Spleen (tissue), 11 donors: ENCODE results near the gene ADAMTS20. TPM values are rescaled to one million over a fixed set of nuclear protein-coding genes. Genes with fewer than 3 reads are reported as not detected.
"Not testable (repeated sequence)": the region's sequence is repeated elsewhere in the genome, so short reads cannot be mapped to it uniquely, and the experiment has no call there.

Source experiments
- DNase-seq: peaks from one replicate; pipeline ENCODE4 v3.0.0-alpha.2; 2020
- H3K27ac ChIP-seq, 8 donors: fragments of 200-600 bp; sonication (generic) in 7 of 8; 1 replicate in 4 of 8; 2 replicates in 4 of 8; pipeline versions ENCODE4 v1.5.0 to v1.8.0; 2016 to 2021; ENCODE audit warnings: inconsistent platforms in 4 of 8, mild to moderate bottlenecking in 4 of 8, moderate library complexity in 1 of 8
- H3K27me3 ChIP-seq, 7 donors: fragments of 200-600 bp; sonication (generic) in 6 of 7; replicated peaks in 1 of 7; 1 replicate in 4 of 7; 2 replicates in 3 of 7; pipeline versions ENCODE4 v1.5.0 to v1.8.0; 2016 to 2021; ENCODE audit warnings: inconsistent platforms in 3 of 7, mild to moderate bottlenecking in 1 of 7
- H3K36me3 ChIP-seq, 6 donors: fragments of 200-600 bp; sonication (generic) in 5 of 6; 1 replicate in 4 of 6; 2 replicates in 2 of 6; pipeline versions ENCODE4 v1.5.0 to v1.8.0; 2016 to 2021; ENCODE audit warnings: inconsistent platforms in 2 of 6
- H3K4me1 ChIP-seq, 6 donors: fragments of 200-600 bp; sonication (generic) in 5 of 6; 1 replicate in 3 of 6; 2 replicates in 3 of 6; pipeline versions ENCODE4 v1.5.0 to v1.8.0; 2016 to 2021; ENCODE audit warnings: inconsistent platforms in 3 of 6
- H3K4me3 ChIP-seq, 8 donors: fragments of 200-600 bp; sonication (generic) in 7 of 8; 1 replicate in 4 of 8; 2 replicates in 4 of 8; pipeline versions ENCODE4 v1.5.0 to v1.8.0; 2016 to 2021; ENCODE audit warnings: inconsistent platforms in 4 of 8, mild to moderate bottlenecking in 4 of 8, moderate library complexity in 2 of 8
- H3K9me3 ChIP-seq, 8 donors: fragments of 200-600 bp; sonication (generic) in 7 of 8; 1 replicate in 4 of 8; 2 replicates in 4 of 8; pipeline versions ENCODE4 v1.5.0 to v1.8.0; 2016 to 2021; ENCODE audit warnings: inconsistent platforms in 4 of 8
- POLR2A ChIP-seq, 3 donors: fragments of 450-650 bp; IDR thresholded peaks; one replicate each; pipeline ENCODE4 v1.5.1; 2017; ENCODE audit warnings: antibody characterized with exemption in 3 of 3, mild to moderate bottlenecking in 1 of 3
- POLR2AphosphoS5 ChIP-seq, 3 donors: sonication (generic); formaldehyde crosslinking; IDR thresholded peaks; one replicate each; pipeline ENCODE4 v1.5.1; 2017; ENCODE audit warnings: antibody characterized with exemption in 3 of 3
- WGBS, 5 donors: extraction: QIAGEN DNeasy Blood & Tissue Kit in 3 of 5; methylation state at CpG; one replicate each; pipeline versions ENCODE4 v1.1.5 to v1.1.7; 2013 to 2018; 5-methylcytosine and 5-hydroxymethylcytosine counted together
- intact Hi-C: fragments of 100-400 bp; cut with DNase I; formaldehyde crosslinking; loops from one replicate; pipeline ENCODE4 v1.15.0; 2023; ENCODE audit warnings: low total_unique reads
- polyA plus RNA-seq, 3 donors: library from polyadenylated mRNA; stranded (reverse); fragments of 200-250 nt; gene quantifications; one replicate each; pipeline ENCODE4 v1.2.1, GENCODE V29; 2013
- total RNA-seq, 7 donors: library from RNA; depleted of rRNA in 3 of 7; stranded (reverse); fragments of >200 nt in 3 of 7; fragmentation: NEBNext Ultra II Directional in 4 of 7; extraction: Animal tissue kit (Norgen Biotek cat#: 25700) in 4 of 7; gene quantifications; one replicate each; pipeline versions ENCODE4 v1.1.0 to v1.2.1, GENCODE V29; 2016 to 2021
- TF ChIP-seq, protein P1 (sequence below), 11 experiments: fragments of 200-600 bp in 7 of 11; fragments of 450-650 bp in 4 of 11; sonication (generic) in 4 of 11; IDR thresholded peaks in 8 of 11; conservative IDR thresholded peaks in 3 of 11; 1 replicate in 7 of 11; 2 replicates in 4 of 11; pipeline versions ENCODE4 v1.4.0 to v1.8.0; 2016 to 2021; ENCODE audit warnings: antibody characterized with exemption in 11 of 11, inconsistent platforms in 4 of 11, mild to moderate bottlenecking in 1 of 11
- donor health status: healthy with polysubstance abuse.
- donor health status: DM: no; HTN: no; CAD: no; lungs with moderate emphysema.
- donor health status: DM: no; HTN: no; CAD: no.
- donor health status: Bipolar disorder and iron deficiency.
- donor health status: healthy.
- donor health status: DM: no; HTN: no; CAD: no.
- donor health status: DM: yes; HTN: yes; CAD: no.

ADAMTS20 gene
- total and polyA plus RNA-seq, 10 donors = not detected

DNA sequence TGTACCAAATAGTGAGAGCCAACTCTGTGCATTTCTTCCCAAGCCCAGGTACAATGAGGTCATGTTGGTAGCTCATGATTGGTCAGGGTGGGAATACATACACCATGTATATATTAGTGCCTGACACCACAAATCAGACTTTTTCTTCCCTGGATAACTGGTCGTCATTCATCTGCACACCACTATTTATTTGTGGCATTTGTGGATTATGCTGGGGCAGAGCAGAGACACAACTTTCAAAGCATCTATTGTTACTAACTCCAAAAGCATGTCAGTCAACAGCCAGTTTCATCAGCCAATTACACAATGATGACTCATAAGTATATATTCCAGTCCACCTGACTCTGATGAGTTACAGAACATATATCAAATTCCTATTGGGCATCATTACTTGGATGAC, 181.7 kb downstream of the ADAMTS20 start:
- DNase-seq = no peak
- Histone ChIP-seq H3K4me1 (no peaks in the 10 kb centered on the region), H3K27me3 (no peaks in the 10 kb centered on the region), H3K9me3 (no peaks in the 10 kb centered on the region), H3K4me3 (no peak overlapping the region), H3K36me3 (no peaks in the 10 kb centered on the region), H3K27ac (no peak overlapping the region)
- 74 to 100% (median 83%) methylated on average over 1 of the region's 1 CpG for WGBS, 5 donors
- TF ChIP-seq, protein P1, sequence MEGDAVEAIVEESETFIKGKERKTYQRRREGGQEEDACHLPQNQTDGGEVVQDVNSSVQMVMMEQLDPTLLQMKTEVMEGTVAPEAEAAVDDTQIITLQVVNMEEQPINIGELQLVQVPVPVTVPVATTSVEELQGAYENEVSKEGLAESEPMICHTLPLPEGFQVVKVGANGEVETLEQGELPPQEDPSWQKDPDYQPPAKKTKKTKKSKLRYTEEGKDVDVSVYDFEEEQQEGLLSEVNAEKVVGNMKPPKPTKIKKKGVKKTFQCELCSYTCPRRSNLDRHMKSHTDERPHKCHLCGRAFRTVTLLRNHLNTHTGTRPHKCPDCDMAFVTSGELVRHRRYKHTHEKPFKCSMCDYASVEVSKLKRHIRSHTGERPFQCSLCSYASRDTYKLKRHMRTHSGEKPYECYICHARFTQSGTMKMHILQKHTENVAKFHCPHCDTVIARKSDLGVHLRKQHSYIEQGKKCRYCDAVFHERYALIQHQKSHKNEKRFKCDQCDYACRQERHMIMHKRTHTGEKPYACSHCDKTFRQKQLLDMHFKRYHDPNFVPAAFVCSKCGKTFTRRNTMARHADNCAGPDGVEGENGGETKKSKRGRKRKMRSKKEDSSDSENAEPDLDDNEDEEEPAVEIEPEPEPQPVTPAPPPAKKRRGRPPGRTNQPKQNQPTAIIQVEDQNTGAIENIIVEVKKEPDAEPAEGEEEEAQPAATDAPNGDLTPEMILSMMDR (IDR thresholded peaks at IDR 0.05 in 8 of 11, conservative IDR thresholded peaks at IDR 0.05 in 3 of 11) = no peak
- no peak for TF ChIP-seq POLR2A (IDR thresholded peaks at IDR 0.05)
- intact Hi-C loops = no loop called here

DNA sequence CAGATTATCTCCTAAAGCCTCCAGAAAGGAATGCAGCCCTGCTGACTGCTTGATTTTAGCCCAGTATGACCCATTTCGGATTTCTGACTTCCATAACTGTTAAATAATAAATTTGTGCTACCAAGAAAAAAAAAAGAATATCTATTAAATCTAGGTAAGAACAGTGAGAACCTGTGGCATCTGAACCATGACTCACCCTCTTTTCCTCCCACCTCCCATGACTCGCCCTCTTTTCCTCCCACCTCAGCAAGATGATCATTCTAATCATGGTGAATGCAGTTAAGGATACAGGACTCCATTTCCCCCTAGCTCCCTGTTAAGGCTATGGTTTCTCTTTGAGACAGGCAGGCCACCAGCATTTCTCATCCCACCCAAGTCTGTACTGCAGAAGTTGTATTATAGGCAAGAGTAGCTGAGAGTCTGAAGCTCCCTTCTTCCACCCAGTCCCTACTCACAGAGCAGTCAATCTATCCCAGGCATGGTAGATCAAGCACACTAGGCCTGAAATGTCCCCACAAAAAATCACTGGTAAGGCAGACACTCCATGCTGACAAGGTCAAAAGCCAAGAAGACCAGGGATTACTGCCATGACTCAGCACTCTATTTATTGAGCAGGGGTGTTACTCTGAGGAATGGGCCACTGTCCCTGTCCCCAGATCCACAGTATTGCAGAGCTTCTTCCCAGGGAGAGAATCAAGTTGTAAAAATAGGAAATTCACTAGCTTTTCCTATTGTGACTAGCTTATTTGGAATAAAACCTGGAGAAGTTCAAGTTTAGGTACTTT, 188.9 kb downstream of the ADAMTS20 start:
- intact Hi-C loops = no loop called here
- Histone ChIP-seq H3K27me3 (no peaks in the 10 kb centered on the region), H3K27ac (no peak overlapping the region), H3K9me3 (no peaks in the 10 kb centered on the region), H3K4me1 (no peaks in the 10 kb centered on the region), H3K4me3 (no peak overlapping the region), H3K36me3 (no peaks in the 10 kb centered on the region)
- no peak for TF ChIP-seq POLR2A (IDR thresholded peaks at IDR 0.05)
- TF ChIP-seq POLR2AphosphoS5 (IDR thresholded peaks at IDR 0.05) = no peak
- TF ChIP-seq, protein P1 (IDR thresholded peaks at IDR 0.05 in 8 of 11, conservative IDR thresholded peaks at IDR 0.05 in 3 of 11) = no peak
- 68 to 78% (median 71%) methylated on average over 2 of the region's 2 CpGs for WGBS, 5 donors
- no peak for DNase-seq

DNA sequence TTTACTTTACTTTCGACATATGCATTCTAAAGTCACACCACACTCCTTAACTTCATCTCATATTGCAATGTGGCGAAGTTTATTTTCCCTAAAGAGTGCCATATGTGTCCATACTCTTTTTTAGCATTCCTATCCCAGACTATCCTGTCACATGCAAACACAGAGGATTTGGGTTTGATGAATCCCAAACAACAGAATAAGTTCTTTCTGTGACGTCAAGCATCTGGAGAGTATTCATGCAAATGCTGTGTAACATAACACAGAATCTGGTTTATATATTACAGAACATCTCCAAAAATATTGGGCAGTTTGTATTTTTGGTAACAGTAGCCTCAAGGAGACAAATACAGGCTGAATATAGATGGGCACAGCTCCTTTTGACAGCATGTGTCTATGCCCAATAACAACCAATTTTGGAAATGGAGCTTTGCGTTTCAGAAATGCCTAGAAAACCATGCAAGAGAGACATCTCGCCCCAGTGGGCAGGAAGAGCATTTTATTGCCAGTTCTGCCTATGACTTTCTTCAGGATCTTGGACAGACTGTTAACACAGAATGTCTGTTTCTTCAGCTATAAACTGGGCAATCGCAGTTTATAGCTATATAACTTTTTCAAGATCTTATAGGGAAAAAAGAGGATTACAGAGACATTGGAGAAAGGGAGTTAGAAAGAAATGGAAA, 190.8 kb downstream of the ADAMTS20 start:
- 70 to 85% (median 79%) methylated on average over 6 of the region's 6 CpGs for WGBS, 5 donors
- Histone ChIP-seq H3K9me3 (no peaks in the 10 kb centered on the region), H3K27me3 (no peaks in the 10 kb centered on the region), H3K36me3 (no peaks in the 10 kb centered on the region), H3K4me3 (no peak overlapping the region), H3K4me1 (no peaks in the 10 kb centered on the region), H3K27ac (no peak overlapping the region)
- intact Hi-C loops = no loop called here
- TF ChIP-seq POLR2A (IDR thresholded peaks at IDR 0.05) = no peak
- TF ChIP-seq, protein P1 (IDR thresholded peaks at IDR 0.05 in 8 of 11, conservative IDR thresholded peaks at IDR 0.05 in 3 of 11) = no peak
- TF ChIP-seq POLR2AphosphoS5 (IDR thresholded peaks at IDR 0.05) = no peak
- DNase-seq = no peak

DNA sequence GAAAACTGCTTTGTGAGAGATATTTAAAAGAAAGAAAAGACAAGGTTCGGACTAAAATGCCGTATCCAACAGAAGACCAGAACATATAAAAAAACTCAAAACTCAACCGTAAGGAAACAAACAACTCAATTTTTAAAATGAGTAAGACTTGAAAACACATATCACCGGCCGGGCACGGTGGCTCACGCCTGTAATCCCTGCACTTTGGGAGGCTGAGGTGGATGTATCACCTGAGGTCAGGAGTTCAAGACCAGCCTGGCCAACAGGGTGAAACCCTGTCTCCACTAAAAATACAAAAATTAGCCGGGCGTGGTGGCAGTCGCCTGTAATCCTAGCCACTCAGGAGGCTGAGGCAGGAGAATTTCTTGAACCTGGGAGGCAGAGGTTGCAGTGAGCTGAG, 192.0 kb downstream of the ADAMTS20 start:
- H3K4me1 ChIP-seq, DNase-seq, H3K27ac ChIP-seq, H3K4me3 ChIP-seq, H3K36me3 ChIP-seq, H3K27me3 ChIP-seq, H3K9me3 ChIP-seq, intact Hi-C loops: not testable (repeated sequence)
- WGBS, 5 donors = 89 to 93% (median 93%) methylated on average over 10 of the region's 10 CpGs
